Measurements from ENCODE around the gene RAPGEF5.

Gene RAPGEF5

GRCh38 chr7:22356010-22356691, 803 bp downstream of the RAPGEF5 start:
- Histone ChIP-seq H3K4me3 (ENCODE audit: low read length) (peak overlapping the region; percentile 77), H3K4me1 (ENCODE audit: insufficient read depth, low read length) (peaks cover 24% of the 10 kb centered on the region), H3K9ac (ENCODE audit: low read depth, low read length) (peak overlapping the region; percentile 60; the same call in 1 of the 2 replicates), H3K36me3 (ENCODE audit: insufficient read depth, low read depth, low read length) (no peaks in the 10 kb centered on the region), H3K27ac (ENCODE audit: low read length) (no peak overlapping the region), H3K9me3 (ENCODE audit: insufficient read depth, low read depth, low read length) (no peaks in the 10 kb centered on the region; the same call in 1 of the 2 replicates), H3K27me3 (ENCODE audit: insufficient read depth, low read length) (peaks cover 30% of the 10 kb centered on the region)

GRCh38 chr7:22355620-22356009, 1.3 kb downstream of the RAPGEF5 start:
- Histone ChIP-seq H3K9me3 (ENCODE audit: insufficient read depth, low read depth, low read length) (no peaks in the 10 kb centered on the region; the same call in 1 of the 2 replicates), H3K4me3 (ENCODE audit: low read length) (peak overlapping the region; percentile 77), H3K27me3 (ENCODE audit: insufficient read depth, low read length) (peaks cover 30% of the 10 kb centered on the region), H3K4me1 (ENCODE audit: insufficient read depth, low read length) (peaks cover 29% of the 10 kb centered on the region), H3K36me3 (ENCODE audit: insufficient read depth, low read depth, low read length) (no peaks in the 10 kb centered on the region), H3K9ac (ENCODE audit: low read depth, low read length) (peak overlapping the region; percentile 60; the same call in 1 of the 2 replicates), H3K27ac (ENCODE audit: low read length) (no peak overlapping the region)

- Histone ChIP-seq H3K27ac (ENCODE audit: low read length) (no peak overlapping the region), H3K9ac (ENCODE audit: low read depth, low read length) (no peak overlapping the region), H3K4me3 (ENCODE audit: low read length) (no peak overlapping the region), H3K36me3 (ENCODE audit: insufficient read depth, low read depth, low read length) (no peaks in the 10 kb centered on the region), H3K27me3 (ENCODE audit: insufficient read depth, low read length) (peaks cover 30% of the 10 kb centered on the region), H3K9me3 (ENCODE audit: insufficient read depth, low read depth, low read length) (no peaks in the 10 kb centered on the region; the same call in 1 of the 2 replicates), H3K4me1 (ENCODE audit: insufficient read depth, low read length) (peaks cover 29% of the 10 kb centered on the region)
Observed at GRCh38 chr7:22354462-22354861, 2.5 kb downstream of the RAPGEF5 start.

- Histone ChIP-seq H3K9ac (ENCODE audit: low read depth, low read length) (no peak overlapping the region), H3K4me3 (ENCODE audit: low read length) (no peak overlapping the region), H3K36me3 (ENCODE audit: insufficient read depth, low read depth, low read length) (no peaks in the 10 kb centered on the region), H3K9me3 (ENCODE audit: insufficient read depth, low read depth, low read length) (no peaks in the 10 kb centered on the region; the same call in 1 of the 2 replicates), H3K4me1 (ENCODE audit: insufficient read depth, low read length) (peaks cover 26% of the 10 kb centered on the region), H3K27ac (ENCODE audit: low read length) (no peak overlapping the region), H3K27me3 (ENCODE audit: insufficient read depth, low read length) (peaks cover 19% of the 10 kb centered on the region)
Observed at GRCh38 chr7:22352887-22353286, 4.1 kb downstream of the RAPGEF5 start.

GRCh38 chr7:22351878-22352277, 5.1 kb downstream of the RAPGEF5 start:
- H3K27ac ChIP-seq (ENCODE audit: low read length) = no peak overlapping the region

GRCh38 chr7:22351329-22351692, 5.6 kb downstream of the RAPGEF5 start:
- Histone ChIP-seq H3K27me3 (ENCODE audit: insufficient read depth, low read length) (peaks cover 10% of the 10 kb centered on the region), H3K27ac (ENCODE audit: low read length) (no peak overlapping the region), H3K9me3 (ENCODE audit: insufficient read depth, low read depth, low read length) (no peaks in the 10 kb centered on the region; the same call in 1 of the 2 replicates), H3K36me3 (ENCODE audit: insufficient read depth, low read depth, low read length) (no peaks in the 10 kb centered on the region), H3K9ac (ENCODE audit: low read depth, low read length) (no peak overlapping the region), H3K4me3 (ENCODE audit: low read length) (no peak overlapping the region), H3K4me1 (ENCODE audit: insufficient read depth, low read length) (peaks cover 19% of the 10 kb centered on the region; the same call in 1 of the 2 replicates)

More at GRCh38 chr7:22351878-22352277, 5.1 kb downstream of the RAPGEF5 start:
- no peak overlapping the region for H3K9ac ChIP-seq (ENCODE audit: low read depth, low read length)
- H3K4me1 ChIP-seq (ENCODE audit: insufficient read depth, low read length) = peaks cover 19% of the 10 kb centered on the region; the same call in 1 of the 2 replicates
- H3K27me3 ChIP-seq (ENCODE audit: insufficient read depth, low read length) = peaks cover 11% of the 10 kb centered on the region
- no peak overlapping the region for H3K4me3 ChIP-seq (ENCODE audit: low read length)
- H3K36me3 ChIP-seq (ENCODE audit: insufficient read depth, low read depth, low read length) = no peaks in the 10 kb centered on the region
- H3K9me3 ChIP-seq (ENCODE audit: insufficient read depth, low read depth, low read length) = no peaks in the 10 kb centered on the region; the same call in 1 of the 2 replicates

GRCh38 chr7:22350466-22351328, 6.3 kb downstream of the RAPGEF5 start:
- no peak overlapping the region for H3K9ac ChIP-seq (ENCODE audit: low read depth, low read length)
- no peaks in the 10 kb centered on the region; the same call in 1 of the 2 replicates for H3K9me3 ChIP-seq (ENCODE audit: insufficient read depth, low read depth, low read length)
- peaks cover 4% of the 10 kb centered on the region for H3K27me3 ChIP-seq (ENCODE audit: insufficient read depth, low read length)
- peaks cover 14% of the 10 kb centered on the region; the same call in 1 of the 2 replicates for H3K4me1 ChIP-seq (ENCODE audit: insufficient read depth, low read length)
- no peak overlapping the region for H3K27ac ChIP-seq (ENCODE audit: low read length)
- H3K36me3 ChIP-seq (ENCODE audit: insufficient read depth, low read depth, low read length) = no peaks in the 10 kb centered on the region
- no peak overlapping the region for H3K4me3 ChIP-seq (ENCODE audit: low read length)

- H3K27me3 ChIP-seq (ENCODE audit: insufficient read depth, low read length) = no peaks in the 10 kb centered on the region
- H3K9ac ChIP-seq (ENCODE audit: low read depth, low read length) = no peak overlapping the region
- H3K4me1 ChIP-seq (ENCODE audit: insufficient read depth, low read length) = peaks cover 9% of the 10 kb centered on the region; the same call in 1 of the 2 replicates
- no peaks in the 10 kb centered on the region for H3K9me3 ChIP-seq (ENCODE audit: insufficient read depth, low read depth, low read length)
- no peaks in the 10 kb centered on the region for H3K36me3 ChIP-seq (ENCODE audit: insufficient read depth, low read depth, low read length)
- no peak overlapping the region for H3K27ac ChIP-seq (ENCODE audit: low read length)
- H3K4me3 ChIP-seq (ENCODE audit: low read length) = no peak overlapping the region
Observed at GRCh38 chr7:22348379-22348778, 8.6 kb downstream of the RAPGEF5 start.

GRCh38 chr7:22346383-22347107, 10.4 kb downstream of the RAPGEF5 start:
- Histone ChIP-seq H3K9ac (ENCODE audit: low read depth, low read length) (no peak overlapping the region), H3K9me3 (ENCODE audit: insufficient read depth, low read depth, low read length) (0 out of 2 replicates have a peak, but pooled peaks cover 2% of the 10 kb centered on the region), H3K4me1 (ENCODE audit: insufficient read depth, low read length) (peaks cover 8% of the 10 kb centered on the region; the same call in 1 of the 2 replicates), H3K27me3 (ENCODE audit: insufficient read depth, low read length) (no peaks in the 10 kb centered on the region), H3K27ac (ENCODE audit: low read length) (no peak overlapping the region), H3K4me3 (ENCODE audit: low read length) (no peak overlapping the region), H3K36me3 (ENCODE audit: insufficient read depth, low read depth, low read length) (no peaks in the 10 kb centered on the region)

GRCh38 chr7:22344655-22345054, 12.3 kb downstream of the RAPGEF5 start:
- H3K36me3 ChIP-seq (ENCODE audit: insufficient read depth, low read depth, low read length) = no peaks in the 10 kb centered on the region
- no peak overlapping the region for H3K4me3 ChIP-seq (ENCODE audit: low read length)
- H3K27ac ChIP-seq (ENCODE audit: low read length) = no peak overlapping the region
- no peaks in the 10 kb centered on the region for H3K27me3 ChIP-seq (ENCODE audit: insufficient read depth, low read length)
- no peak overlapping the region for H3K9ac ChIP-seq (ENCODE audit: low read depth, low read length)
- no peaks in the 10 kb centered on the region; the same call in 1 of the 2 replicates for H3K4me1 ChIP-seq (ENCODE audit: insufficient read depth, low read length)
- H3K9me3 ChIP-seq (ENCODE audit: insufficient read depth, low read depth, low read length) = 0 out of 2 replicates have a peak, but pooled peaks cover 7% of the 10 kb centered on the region

- H3K4me1 ChIP-seq (ENCODE audit: insufficient read depth, low read length) = peaks cover 6% of the 10 kb centered on the region; the same call in 1 of the 2 replicates
- 0 out of 2 replicates have a peak, but pooled peaks cover 7% of the 10 kb centered on the region for H3K9me3 ChIP-seq (ENCODE audit: insufficient read depth, low read depth, low read length)
- H3K27me3 ChIP-seq (ENCODE audit: insufficient read depth, low read length) = no peaks in the 10 kb centered on the region
- no peak overlapping the region for H3K4me3 ChIP-seq (ENCODE audit: low read length)
- H3K9ac ChIP-seq (ENCODE audit: low read depth, low read length) = no peak overlapping the region
- no peak overlapping the region for H3K27ac ChIP-seq (ENCODE audit: low read length)
- H3K36me3 ChIP-seq (ENCODE audit: insufficient read depth, low read depth, low read length) = no peaks in the 10 kb centered on the region
Observed at GRCh38 chr7:22343612-22344011, 13.3 kb downstream of the RAPGEF5 start.
